ENCODE measurements around the gene IMMP2L.

Gene IMMP2L

DNA sequence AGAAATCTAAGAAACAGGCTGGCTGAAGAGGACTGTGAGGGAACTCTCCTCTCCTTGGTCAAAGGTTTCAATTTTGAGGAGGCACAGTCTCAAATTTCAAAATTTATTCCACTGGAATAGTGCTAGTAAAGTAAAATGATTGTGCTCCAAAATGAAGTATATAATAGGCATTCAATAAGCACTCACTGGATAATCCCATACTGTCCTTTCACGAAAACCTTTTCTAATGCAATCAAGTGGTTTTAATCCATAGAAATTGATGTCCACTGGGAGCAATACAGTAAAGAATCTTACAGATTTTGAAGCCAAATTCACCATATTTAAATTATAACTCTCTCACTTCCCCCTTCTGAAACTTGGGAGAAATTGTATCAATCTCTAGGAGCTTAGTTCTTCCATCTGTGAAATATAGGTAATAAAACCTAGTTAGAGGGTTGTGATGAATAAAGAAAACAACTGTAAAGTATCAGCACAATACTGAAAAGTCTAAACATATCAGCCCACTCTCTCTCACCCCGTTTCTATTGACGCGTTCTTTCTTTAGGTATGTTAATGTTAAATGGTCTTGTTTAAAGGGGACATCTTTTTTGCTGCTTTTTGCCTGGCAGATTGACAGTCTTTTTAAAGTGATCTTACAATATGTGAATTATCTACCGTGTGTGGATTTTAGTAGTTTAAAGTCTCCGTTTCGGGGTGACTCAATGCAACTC is 512.2 kb downstream of the IMMP2L start:
- TF ChIP-seq ZFX (IDR thresholded peaks at IDR 0.05) = no peak
- TF ChIP-seq, protein P1, sequence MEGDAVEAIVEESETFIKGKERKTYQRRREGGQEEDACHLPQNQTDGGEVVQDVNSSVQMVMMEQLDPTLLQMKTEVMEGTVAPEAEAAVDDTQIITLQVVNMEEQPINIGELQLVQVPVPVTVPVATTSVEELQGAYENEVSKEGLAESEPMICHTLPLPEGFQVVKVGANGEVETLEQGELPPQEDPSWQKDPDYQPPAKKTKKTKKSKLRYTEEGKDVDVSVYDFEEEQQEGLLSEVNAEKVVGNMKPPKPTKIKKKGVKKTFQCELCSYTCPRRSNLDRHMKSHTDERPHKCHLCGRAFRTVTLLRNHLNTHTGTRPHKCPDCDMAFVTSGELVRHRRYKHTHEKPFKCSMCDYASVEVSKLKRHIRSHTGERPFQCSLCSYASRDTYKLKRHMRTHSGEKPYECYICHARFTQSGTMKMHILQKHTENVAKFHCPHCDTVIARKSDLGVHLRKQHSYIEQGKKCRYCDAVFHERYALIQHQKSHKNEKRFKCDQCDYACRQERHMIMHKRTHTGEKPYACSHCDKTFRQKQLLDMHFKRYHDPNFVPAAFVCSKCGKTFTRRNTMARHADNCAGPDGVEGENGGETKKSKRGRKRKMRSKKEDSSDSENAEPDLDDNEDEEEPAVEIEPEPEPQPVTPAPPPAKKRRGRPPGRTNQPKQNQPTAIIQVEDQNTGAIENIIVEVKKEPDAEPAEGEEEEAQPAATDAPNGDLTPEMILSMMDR (conservative IDR thresholded peaks at IDR 0.05) = no peak
- no peak overlapping the region for H3K27ac ChIP-seq

DNA sequence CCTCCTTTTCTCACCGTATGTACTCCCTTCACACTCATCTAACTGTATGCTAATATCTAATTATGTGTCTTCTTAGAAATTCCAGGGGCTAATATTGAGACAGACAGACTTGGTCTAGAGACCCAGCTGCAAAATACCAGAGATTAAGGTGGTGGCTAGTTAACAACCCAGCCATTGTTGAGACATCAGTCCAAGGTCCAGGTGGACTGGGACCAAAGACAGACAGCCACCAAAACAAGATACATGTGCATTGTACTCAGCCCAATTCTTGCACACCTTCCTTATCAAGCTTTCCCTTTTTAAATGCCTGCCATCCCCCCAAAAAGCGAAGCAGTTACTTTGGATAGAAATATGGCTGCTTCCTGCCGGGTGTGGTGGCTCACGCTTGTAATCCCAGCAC is 514.7 kb downstream of the IMMP2L start:
- no peak for TF ChIP-seq ZFX (IDR thresholded peaks at IDR 0.05)
- TF ChIP-seq, protein P1 (conservative IDR thresholded peaks at IDR 0.05) = no peak
- H3K27ac ChIP-seq = no peak overlapping the region

DNA sequence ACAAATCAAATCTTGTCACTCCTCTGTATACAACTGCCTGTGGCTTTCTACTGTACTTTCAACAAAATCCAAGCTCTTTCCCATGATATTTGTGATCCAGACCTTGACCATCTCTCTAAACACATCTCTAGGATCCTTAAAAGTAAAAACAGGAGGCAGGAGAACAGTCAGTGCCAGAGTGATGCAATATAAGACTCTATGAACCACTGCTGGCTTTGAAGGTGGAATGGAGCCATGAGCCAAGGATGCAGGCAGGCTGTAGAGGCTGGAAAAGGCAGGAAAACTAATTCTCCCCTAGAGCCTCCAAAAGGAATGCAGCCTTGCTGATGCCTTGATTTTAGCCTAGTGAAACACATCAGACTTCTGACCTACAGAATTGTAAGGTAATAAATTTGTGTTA is 516.8 kb downstream of the IMMP2L start:
- TF ChIP-seq, protein P1 (conservative IDR thresholded peaks at IDR 0.05) = no peak
- no peak for TF ChIP-seq ZFX (IDR thresholded peaks at IDR 0.05)

DNA sequence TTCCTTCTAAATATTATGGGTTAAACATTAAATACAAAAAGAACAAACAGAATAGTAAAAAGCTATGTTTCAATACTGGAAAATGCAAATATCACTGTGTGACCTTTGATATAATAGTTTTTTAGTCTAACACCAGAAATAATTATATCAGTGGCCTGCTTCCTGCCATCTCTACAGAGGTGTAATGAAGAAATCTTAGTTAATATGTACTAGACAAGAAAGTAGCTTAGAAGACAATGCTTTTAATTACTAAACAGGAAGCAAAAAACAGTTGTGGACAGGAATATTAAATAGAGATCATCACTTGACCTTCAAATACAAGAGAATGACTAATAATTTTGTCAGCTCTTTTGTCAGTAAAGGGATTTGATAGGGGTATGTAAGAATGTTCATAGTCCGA is 518.7 kb downstream of the IMMP2L start:
- TF ChIP-seq, protein P1 (conservative IDR thresholded peaks at IDR 0.05) = no peak
- TF ChIP-seq ZFX (IDR thresholded peaks at IDR 0.05) = no peak
- H3K27ac ChIP-seq = no peak overlapping the region

More for the DNA sequence above, 516.8 kb downstream of the IMMP2L start:
- no peak overlapping the region for H3K27ac ChIP-seq

DNA sequence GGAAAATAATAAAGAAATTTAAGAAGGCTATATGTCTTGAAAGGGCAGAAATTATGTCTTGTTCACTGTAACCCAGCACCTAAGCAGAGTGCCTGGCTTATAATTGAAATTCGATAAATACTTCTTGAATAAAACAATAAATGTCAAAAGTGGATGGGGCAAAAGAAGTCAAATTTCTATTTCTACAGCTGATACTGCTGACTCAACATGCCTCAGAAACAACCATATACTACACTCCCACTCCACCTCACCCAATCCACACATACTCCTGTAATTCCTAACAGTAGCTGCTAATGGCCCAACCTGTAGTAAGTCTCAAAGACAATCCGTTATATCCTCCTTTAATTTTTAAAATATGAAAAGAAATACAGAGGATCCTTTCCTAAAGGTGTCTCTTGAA is 519.5 kb downstream of the IMMP2L start:
- H3K27ac ChIP-seq = no peak overlapping the region
- TF ChIP-seq, protein P1 (conservative IDR thresholded peaks at IDR 0.05) = no peak
- no peak for TF ChIP-seq ZFX (IDR thresholded peaks at IDR 0.05)

DNA sequence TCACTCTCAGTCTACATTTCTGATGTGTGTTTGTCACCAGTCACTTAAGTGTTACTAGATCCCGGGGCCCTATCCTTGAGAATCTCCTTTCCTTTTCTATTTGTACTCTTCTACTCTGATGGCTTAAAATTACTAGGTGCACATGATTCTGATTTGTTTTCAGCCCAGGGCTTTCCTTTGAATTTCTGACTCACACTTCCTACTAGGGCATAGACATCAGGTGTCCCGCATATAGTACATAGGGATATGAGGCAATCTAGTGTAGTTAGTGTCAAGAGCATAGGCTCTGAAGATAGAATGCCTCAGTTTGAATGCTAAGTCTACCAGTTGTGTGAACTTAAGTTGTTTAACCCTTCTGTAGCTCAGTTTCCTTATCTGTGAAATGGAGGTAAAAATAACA is 520.7 kb downstream of the IMMP2L start:
- H3K27ac ChIP-seq = no peak overlapping the region
- TF ChIP-seq, protein P1 (conservative IDR thresholded peaks at IDR 0.05) = no peak
- no peak for TF ChIP-seq ZFX (IDR thresholded peaks at IDR 0.05)

DNA sequence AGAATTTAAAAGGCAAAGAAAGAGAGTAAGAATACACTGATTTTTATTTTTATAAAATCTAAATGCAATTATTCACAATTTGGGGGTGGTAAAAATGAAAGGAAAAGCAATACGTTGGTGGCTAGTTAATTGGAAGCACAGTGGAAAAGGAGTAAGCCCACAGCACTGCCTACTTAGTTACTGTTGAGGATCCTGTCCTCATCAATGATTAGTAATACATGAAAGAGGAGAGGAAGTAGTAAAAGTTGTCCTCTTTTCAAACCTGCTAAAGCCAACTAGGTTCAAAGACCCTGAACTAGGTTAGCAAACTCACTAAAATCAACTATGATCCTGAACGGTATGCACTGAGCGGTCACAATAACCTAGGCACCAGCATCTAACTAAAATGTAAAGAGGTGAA is 524.1 kb downstream of the IMMP2L start:
- H3K27ac ChIP-seq = no peak overlapping the region
- TF ChIP-seq, protein P1 (conservative IDR thresholded peaks at IDR 0.05) = no peak
- TF ChIP-seq ZFX (IDR thresholded peaks at IDR 0.05) = no peak

Data from C4-2B (cell line).